HCT116 (cell line): ENCODE data around the gene SOD1. TPM values are rescaled to one million over a fixed set of nuclear protein-coding genes. Genes with fewer than 3 reads are reported as not detected.

Experiments used
- ATAC-seq: fragments of 200-7000 bp; cut with Tn5 transposase; 2 replicates; pipeline ENCODE4 v1.9.1; 2020; ENCODE audit warnings: mild to moderate bottlenecking, moderate library complexity
- BruUV-seq: library from RNA; stranded (reverse); fragments of 400-500 nt; replicated peaks from 2 replicates; lab custom pipeline; 2021; lab: Mats Ljungman, UMichigan
- CTCF ChIA-PET: fragments of 300-600 bp; sonication (Branson Sonifier 250); formaldehyde crosslinking; loops from one replicate; lab custom pipeline; 2021; ENCODE audit warnings: antibody characterized with exemption; lab: Charles Lee
- POLR2A ChIA-PET: fragments of 300-600, 350-600 bp; sonication (Branson Sonifier 250); formaldehyde crosslinking; loops from one replicate; lab custom pipeline; 2021; ENCODE audit warnings: antibody characterized with exemption; lab: Charles Lee
- RAD21 ChIA-PET, 2 experiments: fragments of 300-600 bp; sonication (Branson Sonifier 250); formaldehyde crosslinking; loops; one replicate each; lab custom pipeline; 2023; ENCODE audit warnings: low total read pairs in 2 of 2; ENCODE audit not compliant: uncharacterized antibody in 2 of 2, unreplicated experiment in 2 of 2, low non-redundant PET in 1 of 2; lab: Charles Lee
- DNase-seq: peaks from one replicate; pipeline ENCODE4 v3.0.0-alpha.2; 2010; ENCODE audit warnings: low read depth, low spot score
- H2AFZ ChIP-seq: fragments of 200-600 bp; shearing (Covaris generic), sonication (generic); 2 replicates; pipeline ENCODE4 v1.6.1; 2017; ENCODE audit warnings: low read depth, mixed run types, mixed read lengths, antibody characterized with exemption, low read length; ENCODE audit not compliant: poor library complexity, severe bottlenecking
- H3K27ac ChIP-seq: 2 replicates; pipeline ENCODE4 v1.5.1; 2012; ENCODE audit warnings: low read depth, low read length
- H3K27me3 ChIP-seq: fragments of 200-600 bp; sonication (generic); 2 replicates; pipeline ENCODE4 v1.6.1; 2016; ENCODE audit warnings: mixed run types, low read length, mixed read lengths; ENCODE audit not compliant: insufficient read depth
- H3K36me3 ChIP-seq, 2 experiments: fragments of 200-500 bp in 1 of 2; fragments of 200-600 bp in 1 of 2; sonication (Bioruptor generic) in 1 of 2; sonication (generic) in 1 of 2; 2 replicates each; pipeline versions ENCODE4 v1.5.1 to v1.6.1; 2014 to 2016; ENCODE audit warnings: low read length in 2 of 2, inconsistent platforms in 1 of 2, mixed read lengths in 1 of 2, mixed run types in 1 of 2; ENCODE audit not compliant: insufficient read depth in 2 of 2, control insufficient read depth in 1 of 2
- H3K4me1 ChIP-seq, 2 experiments: fragments of 200-600 bp in 1 of 2; sonication (generic) in 1 of 2; 2 replicates each; pipeline versions ENCODE4 v1.5.1 to v1.6.1; 2012 to 2017; ENCODE audit warnings: low read length in 2 of 2, inconsistent platforms in 1 of 2, mild to moderate bottlenecking in 1 of 2, mixed read lengths in 1 of 2, mixed run types in 1 of 2, moderate library complexity in 1 of 2; ENCODE audit not compliant: insufficient read depth in 2 of 2, control insufficient read depth in 1 of 2
- H3K4me2 ChIP-seq: fragments of 200-600 bp; sonication (generic); 2 replicates; pipeline ENCODE4 v1.6.1; 2017; ENCODE audit warnings: mixed run types, low read length, mixed read lengths
- H3K4me3 ChIP-seq, 2 experiments: fragments of 200-600 bp in 1 of 2; sonication (generic) in 1 of 2; replicated peaks in 1 of 2; 2 replicates each; pipeline ENCODE4 v1.5.1; 2011 to 2016; ENCODE audit warnings: low read length in 2 of 2, control low read depth in 1 of 2, low read depth in 1 of 2, mild to moderate bottlenecking in 1 of 2, mixed read lengths in 1 of 2, mixed run types in 1 of 2
- H3K79me2 ChIP-seq: fragments of 200-600 bp; sonication (generic); 2 replicates; pipeline ENCODE4 v1.6.1; 2017; ENCODE audit warnings: mild to moderate bottlenecking, mixed run types, low read length, moderate library complexity, mixed read lengths; ENCODE audit not compliant: insufficient read depth
- H3K9ac ChIP-seq: fragments of 200-600 bp; sonication (generic); 2 replicates; pipeline ENCODE4 v1.6.1; 2016; ENCODE audit warnings: low read length, mixed read lengths
- H3K9me2 ChIP-seq: fragments of 200-600 bp; sonication (generic), shearing (Covaris generic); 2 replicates; pipeline ENCODE4 v1.6.1; 2017; ENCODE audit warnings: mixed run types, mild to moderate bottlenecking, moderate library complexity; ENCODE audit not compliant: insufficient read depth
- H3K9me3 ChIP-seq, 2 experiments: fragments of 200-500 bp in 1 of 2; fragments of 200-600 bp in 1 of 2; sonication (Bioruptor generic) in 1 of 2; sonication (generic) in 1 of 2; 2 replicates each; pipeline ENCODE4 v1.6.1; 2014 to 2017; ENCODE audit warnings: low read length in 2 of 2, mixed read lengths in 2 of 2, inconsistent platforms in 1 of 2, low read depth in 1 of 2, mild to moderate bottlenecking in 1 of 2, mixed run types in 1 of 2, moderate library complexity in 1 of 2; ENCODE audit not compliant: control insufficient read depth in 1 of 2, insufficient read depth in 1 of 2
- H4K20me1 ChIP-seq: fragments of 200-600 bp; sonication (generic), shearing (Covaris generic); 2 replicates; pipeline ENCODE4 v1.6.1; 2017; ENCODE audit warnings: mixed run types, mild to moderate bottlenecking, moderate library complexity; ENCODE audit not compliant: insufficient read depth
- ATF3 ChIP-seq: IDR thresholded peaks from 2 replicates; pipeline ENCODE4 v1.6.1; 2012
- CBX3 ChIP-seq: IDR thresholded peaks from 2 replicates; pipeline ENCODE4 v1.6.1; 2012; ENCODE audit warnings: low read depth
- EGR1 ChIP-seq: IDR thresholded peaks from 2 replicates; pipeline ENCODE4 v1.6.1; 2012; ENCODE audit warnings: low read depth
- ELF1 ChIP-seq: IDR thresholded peaks from 2 replicates; pipeline ENCODE4 v1.6.1; 2012; ENCODE audit warnings: low read depth, borderline replicate concordance
- EZH2 ChIP-seq: fragments of 200-600 bp; sonication (generic); IDR thresholded peaks from 2 replicates; pipeline ENCODE4 v1.6.1; 2017; ENCODE audit warnings: antibody characterized with exemption, mixed run types
- FOSL1 ChIP-seq: IDR thresholded peaks from 2 replicates; pipeline ENCODE4 v1.6.1; 2012; ENCODE audit warnings: low read depth
- JUND ChIP-seq: IDR thresholded peaks from 2 replicates; pipeline ENCODE4 v1.6.1; 2012
- MAX ChIP-seq: IDR thresholded peaks from 2 replicates; pipeline ENCODE4 v1.6.1; 2012
- POLR2A ChIP-seq: IDR thresholded peaks from 2 replicates; pipeline ENCODE4 v1.7.0; 2011; ENCODE audit warnings: borderline replicate concordance; ENCODE audit not compliant: insufficient read depth, insufficient read length; ENCODE audit errors: extremely low read depth
- RAD21 ChIP-seq: IDR thresholded peaks from 2 replicates; pipeline ENCODE4 v1.6.1; 2012; ENCODE audit warnings: low read depth, mild to moderate bottlenecking
- REST ChIP-seq: IDR thresholded peaks from 2 replicates; pipeline ENCODE4 v1.6.1; 2012; ENCODE audit warnings: low read depth
- SIN3A ChIP-seq: IDR thresholded peaks from 2 replicates; pipeline ENCODE4 v1.6.1; 2012; ENCODE audit warnings: low read depth
- SP1 ChIP-seq: IDR thresholded peaks from 2 replicates; pipeline ENCODE4 v1.6.1; 2012; ENCODE audit warnings: low read depth
- SRF ChIP-seq: IDR thresholded peaks from 2 replicates; pipeline ENCODE4 v1.6.1; 2012; ENCODE audit warnings: low read depth
- TCF7L2 ChIP-seq: IDR thresholded peaks from 2 replicates; pipeline ENCODE4 v1.7.0; 2011; ENCODE audit warnings: borderline replicate concordance, inconsistent platforms; ENCODE audit not compliant: insufficient read depth, insufficient read length; ENCODE audit errors: extremely low read depth
- YY1 ChIP-seq: IDR thresholded peaks from 2 replicates; pipeline ENCODE4 v1.6.1; 2011; ENCODE audit warnings: low read length, low read depth, moderate library complexity, mild to moderate bottlenecking; ENCODE audit not compliant: insufficient replicate concordance; ENCODE audit errors: extremely low read depth
- ZBTB33 ChIP-seq: IDR thresholded peaks from 2 replicates; pipeline ENCODE4 v1.6.1; 2011; ENCODE audit warnings: mild to moderate bottlenecking, low read length, moderate library complexity; ENCODE audit not compliant: insufficient replicate concordance; ENCODE audit errors: extremely low read depth
- intact Hi-C: fragments of 100-400 bp; cut with micrococcal nuclease; formaldehyde crosslinking; loops from 2 replicates; pipeline ENCODE4 v1.10.0; 2022
- total RNA-seq: library from RNA; stranded (reverse); gene quantifications from one replicate; pipeline ENCODE4 v1.2.1, GENCODE V29; 2021; ENCODE audit not compliant: unreplicated experiment

The SOD1 gene
- total RNA-seq, 1 experiment from 2014 or later, result 419 TPM

GRCh38 chr21:31659286-31659535 lies 282 bp upstream of the SOD1 start:
- CTCF ChIA-PET, result no interaction called here
- H3K4me1 ChIP-seq, result peaks cover 5 to 34% of the 10 kb centered on the region in 2 experiments; a peak in 3 of 4 replicates

More at GRCh38 chr21:31659286-31659535, 282 bp upstream of the SOD1 start:
- intact Hi-C loops, result no loop called here
- H3K9me2 ChIP-seq, result no peaks in the 10 kb centered on the region
- peak; percentile 43 for ATAC-seq
- ChIA-PET RAD21 (no interaction called here), POLR2A (no interaction called here)
- H3K9ac ChIP-seq, result peak overlapping the region; percentile 93
- TF ChIP-seq SP1 (no peak), YY1 (no peak), ATF3 (no peak), TCF7L2 (no peak), REST (no peak), ZBTB33 (no peak), FOSL1 (no peak), RAD21 (no peak), EZH2 (no peak), SIN3A (no peak; the same call in 1 of the 2 replicates), SRF (no peak), ELF1 (no peak), POLR2A (no peak), JUND (no peak), CBX3 (no peak), EGR1 (no peak), MAX (no peak)
- H3K36me3 ChIP-seq, result peaks cover 5 to 22% of the 10 kb centered on the region in 2 experiments; a peak in 2 of 4 replicates
- H3K79me2 ChIP-seq, result peaks cover 42% of the 10 kb centered on the region
- H4K20me1 ChIP-seq, result peaks cover 9% of the 10 kb centered on the region; the same call in 1 of the 2 replicates
- peak overlapping the region; percentile 77 for H3K4me2 ChIP-seq
- peak overlapping the region; percentile 58 for H2AFZ ChIP-seq
- no TSS peak for BruUV-seq
- H3K27me3 ChIP-seq, result no peaks in the 10 kb centered on the region
- no peaks in the 10 kb centered on the region for H3K9me3 ChIP-seq
- H3K4me3 ChIP-seq, result peak overlapping the region; percentile 76 to 87
- DNase-seq, result no peak
- peak overlapping the region; percentile 91 for H3K27ac ChIP-seq
